H9 (cell line): ENCODE data around the gene TMEM266. TPM values are rescaled to one million over a fixed set of nuclear protein-coding genes. Genes with fewer than 3 reads are reported as not detected.

Experiments used
- DNase-seq: peaks from one replicate; pipeline ENCODE4 v3.0.0-alpha.2; 2017
- H2AFZ ChIP-seq: one replicate; pipeline ENCODE4 v1.6.1; 2013; ENCODE audit warnings: mild to moderate bottlenecking, low read length, control low read depth, moderate library complexity
- H2AK5ac ChIP-seq: 2 replicates; pipeline ENCODE4 v1.6.1; 2013; ENCODE audit warnings: low read length, control low read depth, mixed read lengths; ENCODE audit not compliant: insufficient read length
- H2BK120ac ChIP-seq: one replicate; pipeline ENCODE4 v1.6.1; 2013; ENCODE audit warnings: low read depth, mild to moderate bottlenecking, low read length, control low read depth, inconsistent platforms; ENCODE audit not compliant: poor library complexity, severe bottlenecking
- H2BK12ac ChIP-seq: 2 replicates; pipeline ENCODE4 v1.6.1; 2013; ENCODE audit warnings: low read length, control low read depth, mixed read lengths, low read depth; ENCODE audit not compliant: insufficient read length
- H2BK15ac ChIP-seq: 2 replicates; pipeline ENCODE4 v1.6.1; 2013; ENCODE audit warnings: low read depth, low read length, control low read depth
- H2BK20ac ChIP-seq: one replicate; pipeline ENCODE4 v1.6.1; 2013; ENCODE audit warnings: low read depth, mild to moderate bottlenecking, low read length, control low read depth, inconsistent platforms; ENCODE audit not compliant: poor library complexity, severe bottlenecking
- H2BK5ac ChIP-seq: 2 replicates; pipeline ENCODE4 v1.6.1; 2013; ENCODE audit warnings: low read length, control low read depth, mixed read lengths; ENCODE audit not compliant: insufficient read length
- H3K14ac ChIP-seq: 2 replicates; pipeline ENCODE4 v1.6.1; 2013; ENCODE audit warnings: low read length, control low read depth; ENCODE audit not compliant: insufficient read depth
- H3K18ac ChIP-seq: 2 replicates; pipeline ENCODE4 v1.6.1; 2013; ENCODE audit warnings: low read depth, mild to moderate bottlenecking, mixed read lengths, low read length, control low read depth; ENCODE audit not compliant: insufficient read length
- H3K23ac ChIP-seq: 2 replicates; pipeline ENCODE4 v1.6.1; 2013; ENCODE audit warnings: low read length, control low read depth, mixed read lengths, low read depth; ENCODE audit not compliant: insufficient read length
- H3K23me2 ChIP-seq: 2 replicates; pipeline ENCODE4 v1.6.1; 2013; ENCODE audit warnings: low read depth, mild to moderate bottlenecking, mixed read lengths, low read length, control low read depth; ENCODE audit not compliant: insufficient read length, poor library complexity, severe bottlenecking
- H3K27ac ChIP-seq: 2 replicates; pipeline ENCODE4 v1.5.1; 2013; ENCODE audit warnings: low read length, control low read depth, mixed read lengths, low read depth; ENCODE audit not compliant: insufficient read length
- H3K27me3 ChIP-seq: 2 replicates; pipeline ENCODE4 v1.6.1; 2013; ENCODE audit warnings: low read length, control low read depth, inconsistent platforms; ENCODE audit not compliant: insufficient read depth
- H3K4ac ChIP-seq: 2 replicates; pipeline ENCODE4 v1.6.1; 2013; ENCODE audit warnings: low read depth, mild to moderate bottlenecking, control low read depth, inconsistent platforms, low read length, moderate library complexity
- H3K4me1 ChIP-seq: 2 replicates; pipeline ENCODE4 v1.6.1; 2013; ENCODE audit warnings: low read length, control low read depth, inconsistent platforms; ENCODE audit not compliant: insufficient read depth
- H3K4me2 ChIP-seq: 2 replicates; pipeline ENCODE4 v1.6.1; 2013; ENCODE audit warnings: low read length, control low read depth, mixed read lengths; ENCODE audit not compliant: insufficient read length, insufficient read depth
- H3K56ac ChIP-seq: 2 replicates; pipeline ENCODE4 v1.6.1; 2013; ENCODE audit warnings: low read depth, mild to moderate bottlenecking, mixed read lengths, low read length, control low read depth; ENCODE audit not compliant: insufficient read length
- H3K79me1 ChIP-seq: 2 replicates; pipeline ENCODE4 v1.6.1; 2013; ENCODE audit warnings: low read depth, mild to moderate bottlenecking, moderate library complexity, low read length, control low read depth, inconsistent platforms; ENCODE audit not compliant: insufficient read depth, poor library complexity, severe bottlenecking
- H3K79me2 ChIP-seq: 2 replicates; pipeline ENCODE4 v1.6.1; 2013; ENCODE audit warnings: low read length, control low read depth, inconsistent platforms; ENCODE audit not compliant: insufficient read depth
- H3K9ac ChIP-seq: 2 replicates; pipeline ENCODE4 v1.6.1; 2013; ENCODE audit warnings: low read length, control low read depth, mixed read lengths; ENCODE audit not compliant: insufficient read length; ENCODE audit errors: extremely low read depth
- H3K9me3 ChIP-seq: one replicate; pipeline ENCODE4 v1.6.1; 2013; ENCODE audit warnings: low read depth, low read length, inconsistent platforms; ENCODE audit not compliant: control insufficient read depth
- H3T11ph ChIP-seq: one replicate; pipeline ENCODE4 v1.6.1; 2013; ENCODE audit warnings: mild to moderate bottlenecking, low read length, control low read depth, inconsistent platforms
- H4K20me1 ChIP-seq: one replicate; pipeline ENCODE4 v1.6.1; 2013; ENCODE audit not compliant: control insufficient read depth, insufficient read length, insufficient read depth
- H4K5ac ChIP-seq: 2 replicates; pipeline ENCODE4 v1.6.1; 2013; ENCODE audit warnings: low read depth, mild to moderate bottlenecking, mixed read lengths, low read length, control low read depth; ENCODE audit not compliant: insufficient read length
- H4K8ac ChIP-seq: replicated peaks from 2 replicates; pipeline ENCODE4 v1.6.1; 2013; ENCODE audit warnings: low read length, control low read depth, mixed read lengths, low read depth; ENCODE audit not compliant: insufficient read length
- H4K91ac ChIP-seq: 2 replicates; pipeline ENCODE4 v1.6.1; 2013; ENCODE audit warnings: low read depth, mild to moderate bottlenecking, moderate library complexity, mixed read lengths, low read length, control low read depth; ENCODE audit not compliant: insufficient read length
- H3K27ac Mint-ChIP-seq, 3 experiments: 2 replicates in 2 of 3; 3 replicates in 1 of 3; pipeline ENCODE4 v1.8.0; 2020 to 2021; ENCODE audit warnings: mixed read lengths in 3 of 3, mild to moderate bottlenecking in 1 of 3, moderate library complexity in 1 of 3
- H3K27me3 Mint-ChIP-seq: 2 replicates; pipeline ENCODE4 v1.8.0; 2021; ENCODE audit warnings: low read depth, mild to moderate bottlenecking, moderate library complexity, mixed read lengths
- H3K36me3 Mint-ChIP-seq, 3 experiments: 2 replicates in 2 of 3; 3 replicates in 1 of 3; pipeline ENCODE4 v1.8.0; 2020 to 2021; ENCODE audit warnings: low read depth in 3 of 3, mixed read lengths in 3 of 3; ENCODE audit not compliant: insufficient read depth in 1 of 3
- H3K4me1 Mint-ChIP-seq, 2 experiments: 2 replicates each; pipeline ENCODE4 v1.8.0; 2020; ENCODE audit warnings: mixed read lengths in 2 of 2
- H3K4me3 Mint-ChIP-seq, 2 experiments: 2 replicates in 1 of 2; 3 replicates in 1 of 2; pipeline ENCODE4 v1.8.0; 2020 to 2021; ENCODE audit warnings: mild to moderate bottlenecking in 2 of 2, mixed read lengths in 2 of 2, moderate library complexity in 1 of 2
- H3K9me3 Mint-ChIP-seq, 2 experiments: 2 replicates in 1 of 2; 3 replicates in 1 of 2; pipeline ENCODE4 v1.8.0; 2020; ENCODE audit warnings: mild to moderate bottlenecking in 2 of 2, mixed read lengths in 2 of 2, moderate library complexity in 1 of 2
- WGBS: extraction: QIAGEN DNeasy Blood & Tissue Kit; methylation state at CpG from one replicate; pipeline ENCODE4 v1.1.7; 2013; ENCODE audit warnings: missing lambda C conversion rate, low lambda C conversion rate, mixed read lengths; ENCODE audit not compliant: insufficient read length; ENCODE audit errors: extremely low coverage; 5-methylcytosine and 5-hydroxymethylcytosine counted together
- total RNA-seq: library from RNA; stranded (reverse); gene quantifications from 2 replicates; pipeline ENCODE4 v1.2.1, GENCODE V29; 2021
- TF ChIP-seq, protein P1 (sequence below): fragments of 200-600 bp; sonication (generic); conservative IDR thresholded peaks from 3 replicates; pipeline ENCODE4 v1.8.0; 2021; ENCODE audit warnings: antibody characterized with exemption, mild to moderate bottlenecking

Gene TMEM266
- total RNA-seq, 1 experiment from 2014 or later, result 0.81 TPM

DNA sequence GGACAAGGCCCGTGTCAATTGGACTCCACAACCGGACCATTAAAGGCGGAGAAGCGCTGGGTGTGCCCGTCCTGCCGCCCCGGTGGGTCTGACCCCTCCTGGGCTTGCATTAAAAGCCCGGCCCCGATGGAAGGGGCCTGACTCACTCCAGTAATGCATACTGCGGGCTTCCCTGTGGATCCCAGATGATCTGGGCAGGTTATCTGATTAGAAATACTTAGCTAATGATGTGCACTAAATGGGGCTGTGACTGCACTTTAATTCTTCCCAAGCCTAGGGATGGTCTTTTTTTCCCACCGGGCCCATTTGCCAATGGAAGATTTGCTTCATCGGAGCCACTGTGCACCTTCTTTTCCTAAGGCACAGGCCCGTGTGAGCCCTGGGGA is 124.9 kb downstream of the TMEM266 start:
- H3K4me1 Mint-ChIP-seq, result peaks cover 3 to 9% of the 10 kb centered on the region in 2 experiments; a peak in 2 of 4 replicates
- H3K27me3 Mint-ChIP-seq, result peaks cover 20% of the 10 kb centered on the region
- H2BK12ac ChIP-seq, result no peak overlapping the region
- no peak overlapping the region for H4K5ac ChIP-seq
- no peak overlapping the region for H3K23ac ChIP-seq
- H3K79me1 ChIP-seq, result no peaks in the 10 kb centered on the region
- H3K4me3 Mint-ChIP-seq, result no peak overlapping the region
- no peak overlapping the region for H3K27ac Mint-ChIP-seq
- H3K56ac ChIP-seq, result no peak overlapping the region
- no peak overlapping the region for H4K8ac ChIP-seq
- H2AFZ ChIP-seq, result no peak overlapping the region
- H2BK20ac ChIP-seq, result no peak overlapping the region
- no peaks in the 10 kb centered on the region; a peak in 1 of 7 replicates for H3K36me3 Mint-ChIP-seq
- peaks cover 3% of the 10 kb centered on the region for H3K23me2 ChIP-seq
- WGBS, result no CpG with 5 or more reads among the region's 13 CpGs
- H3K27me3 ChIP-seq, result no peaks in the 10 kb centered on the region
- H2AK5ac ChIP-seq, result no peak overlapping the region
- H2BK5ac ChIP-seq, result no peak overlapping the region
- no peak overlapping the region for H3K27ac ChIP-seq
- H3K4ac ChIP-seq, result no peak overlapping the region
- H3K14ac ChIP-seq, result no peak overlapping the region
- H3K9ac ChIP-seq, result no peak overlapping the region
- no peak overlapping the region for H2BK15ac ChIP-seq
- no peak overlapping the region for H4K91ac ChIP-seq
- H3K9me3 Mint-ChIP-seq, result no peaks in the 10 kb centered on the region
- TF ChIP-seq, protein P1, sequence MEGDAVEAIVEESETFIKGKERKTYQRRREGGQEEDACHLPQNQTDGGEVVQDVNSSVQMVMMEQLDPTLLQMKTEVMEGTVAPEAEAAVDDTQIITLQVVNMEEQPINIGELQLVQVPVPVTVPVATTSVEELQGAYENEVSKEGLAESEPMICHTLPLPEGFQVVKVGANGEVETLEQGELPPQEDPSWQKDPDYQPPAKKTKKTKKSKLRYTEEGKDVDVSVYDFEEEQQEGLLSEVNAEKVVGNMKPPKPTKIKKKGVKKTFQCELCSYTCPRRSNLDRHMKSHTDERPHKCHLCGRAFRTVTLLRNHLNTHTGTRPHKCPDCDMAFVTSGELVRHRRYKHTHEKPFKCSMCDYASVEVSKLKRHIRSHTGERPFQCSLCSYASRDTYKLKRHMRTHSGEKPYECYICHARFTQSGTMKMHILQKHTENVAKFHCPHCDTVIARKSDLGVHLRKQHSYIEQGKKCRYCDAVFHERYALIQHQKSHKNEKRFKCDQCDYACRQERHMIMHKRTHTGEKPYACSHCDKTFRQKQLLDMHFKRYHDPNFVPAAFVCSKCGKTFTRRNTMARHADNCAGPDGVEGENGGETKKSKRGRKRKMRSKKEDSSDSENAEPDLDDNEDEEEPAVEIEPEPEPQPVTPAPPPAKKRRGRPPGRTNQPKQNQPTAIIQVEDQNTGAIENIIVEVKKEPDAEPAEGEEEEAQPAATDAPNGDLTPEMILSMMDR, result no peak
- no peaks in the 10 kb centered on the region for H3K9me3 ChIP-seq
- H3K79me2 ChIP-seq, result no peaks in the 10 kb centered on the region
- H3T11ph ChIP-seq, result no peak overlapping the region
- H2BK120ac ChIP-seq, result no peak overlapping the region
- no peak overlapping the region for H3K4me2 ChIP-seq
- H3K18ac ChIP-seq, result no peak overlapping the region
- no peaks in the 10 kb centered on the region for H4K20me1 ChIP-seq
- no peak for DNase-seq
- H3K4me1 ChIP-seq, result no peaks in the 10 kb centered on the region
